Fibroblast of skin of abdomen (primary cell): Measurements from ENCODE around the gene ABCA1.

ENCODE experiments used
- DNase-seq: peaks from one replicate; pipeline ENCODE4 v3.0.0-alpha.2; 2013

ABCA1 gene

GRCh38 chr9:104747565-104748358 is 180.2 kb downstream of the ABCA1 start, which contains the start of gene NIPSNAP3A:
NIPSNAP3A (plus strand) TSS chr9:104747683; CDS start chr9:104747793, 110 bp downstream.
- DNase-seq: peak; percentile 71

- no peak for DNase-seq
Measured at GRCh38 chr9:104747245-104747564, 180.8 kb downstream of the ABCA1 start.

DNA sequence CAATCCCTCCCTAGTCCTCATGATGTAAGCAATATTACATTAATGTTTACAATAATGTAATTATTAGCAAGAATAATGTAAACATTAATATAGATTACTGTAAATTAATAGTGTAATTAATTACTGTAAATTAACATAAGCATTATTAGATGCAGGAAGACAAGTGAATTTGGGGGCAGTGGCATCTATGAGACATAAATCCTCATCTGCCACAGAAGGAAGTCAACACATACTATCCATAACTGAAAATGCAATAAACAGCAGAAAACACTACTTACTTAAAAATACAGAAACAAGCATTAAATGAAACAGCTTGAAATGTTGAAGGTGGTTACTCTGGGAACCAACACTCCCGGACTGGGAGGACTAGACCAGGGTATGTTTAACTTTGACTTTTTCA is 181.2 kb downstream of the ABCA1 start:
- no peak for DNase-seq

GRCh38 chr9:104746285-104746684 is 181.7 kb downstream of the ABCA1 start:
- DNase-seq: no peak

GRCh38 chr9:104745852-104746251 is 182.1 kb downstream of the ABCA1 start:
- no peak for DNase-seq

DNA sequence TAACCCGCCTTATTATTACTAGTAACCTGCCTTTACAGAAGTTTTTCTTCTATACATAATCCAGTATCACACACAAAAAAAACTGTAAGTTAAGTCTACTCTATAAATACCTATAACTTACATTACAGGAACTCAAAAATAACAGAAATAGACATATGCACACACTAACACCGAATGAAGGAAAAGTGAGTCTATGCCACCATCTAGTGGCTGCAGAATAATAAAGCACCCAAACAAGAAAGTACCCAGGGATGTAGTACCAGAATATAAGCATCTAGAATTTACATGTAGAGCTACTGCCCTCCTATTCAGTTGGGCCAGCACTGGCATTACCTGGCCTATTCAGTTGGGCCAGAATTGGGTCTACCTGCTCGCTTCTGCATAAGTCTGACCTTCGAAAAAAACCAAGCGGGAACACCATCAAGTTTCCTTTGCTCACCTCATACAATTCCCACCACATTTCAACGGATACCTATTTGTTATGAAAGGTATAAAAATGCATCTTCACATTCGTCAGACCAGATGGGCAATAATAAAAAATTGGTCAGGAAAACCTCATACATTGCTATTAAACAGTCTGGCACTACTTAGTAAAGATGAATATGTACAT is 184.5 kb downstream of the ABCA1 start:
- peak; percentile 64 for DNase-seq

- peak; percentile 73 for DNase-seq
Measured at GRCh38 chr9:104740621-104741020, 187.3 kb downstream of the ABCA1 start.

- no peak for DNase-seq
Measured at GRCh38 chr9:104738452-104738851, 189.5 kb downstream of the ABCA1 start.
